HG03571 (cell line): ENCODE results near the gene IAPP.
"Not testable (repeated sequence)": the region's sequence is repeated elsewhere in the genome, so short reads cannot be mapped to it uniquely, and the experiment has no call there.

Source experiments
- ATAC-seq: cut with Tn5 transposase; IDR thresholded peaks from one replicate; pipeline ENCODE4 v1.9.1; 2021; ENCODE audit not compliant: unreplicated experiment

The IAPP gene

DNA sequence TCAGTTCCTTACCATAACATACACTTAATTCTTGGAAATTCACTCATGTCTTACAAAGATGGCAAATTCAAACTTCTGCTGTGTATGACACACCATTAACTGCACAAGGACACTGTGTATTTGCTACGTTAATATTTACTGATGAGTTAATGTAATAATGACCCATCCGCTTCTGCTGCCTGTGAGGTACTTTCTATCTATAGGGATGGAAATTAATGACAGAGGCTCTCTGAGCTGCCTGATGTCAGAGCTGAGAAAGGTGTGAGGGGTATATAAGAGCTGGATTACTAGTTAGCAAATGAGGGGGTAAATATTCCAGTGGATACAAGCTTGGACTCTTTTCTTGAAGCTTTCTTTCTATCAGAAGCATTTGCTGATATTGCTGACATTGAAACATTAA, at the start of gene IAPP:
TSS of gene IAPP (plus strand) at position 301 of the 400 bp plus-strand sequence. CDS start 450 bp downstream, outside the sequence.
- no peak for ATAC-seq

DNA sequence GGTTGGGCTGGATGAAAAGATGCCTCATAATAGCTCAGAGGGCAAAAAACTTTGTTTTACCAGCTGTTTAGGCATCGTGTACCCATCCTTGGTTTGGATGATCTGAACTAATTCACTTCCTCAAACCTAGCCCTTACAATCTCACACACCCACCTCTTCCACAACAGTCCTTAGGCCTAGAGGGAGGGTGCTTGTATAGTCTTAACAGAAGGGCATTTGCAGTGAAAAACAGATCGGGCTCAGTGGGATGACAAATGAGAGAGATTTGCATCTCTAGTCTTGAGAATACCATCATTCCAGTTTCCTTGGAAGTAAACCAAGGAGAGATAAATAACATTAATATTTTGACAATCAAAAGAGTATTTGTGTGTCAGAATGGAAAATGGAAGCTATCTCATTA, 49.0 kb upstream of the IAPP start:
- no peak for ATAC-seq

DNA sequence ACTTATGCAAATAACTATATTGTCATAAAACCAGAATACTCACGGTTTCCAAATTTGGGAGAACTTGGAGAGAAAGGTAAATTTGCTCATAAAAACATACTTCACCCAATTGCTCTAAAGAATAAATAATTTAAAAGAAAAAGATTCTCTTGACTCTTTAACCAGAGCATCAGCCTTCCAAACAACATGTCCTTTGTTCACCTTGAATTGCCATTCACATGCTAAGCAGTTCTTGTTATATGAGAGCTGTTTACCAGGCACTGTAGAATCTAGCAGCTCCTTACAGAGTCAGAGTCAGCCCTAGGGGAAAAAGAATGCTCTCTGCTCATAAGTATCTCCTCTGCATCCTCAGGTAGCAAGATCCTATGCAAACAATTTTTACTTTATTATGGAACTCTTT, 48.2 kb upstream of the IAPP start:
- ATAC-seq: no peak

DNA sequence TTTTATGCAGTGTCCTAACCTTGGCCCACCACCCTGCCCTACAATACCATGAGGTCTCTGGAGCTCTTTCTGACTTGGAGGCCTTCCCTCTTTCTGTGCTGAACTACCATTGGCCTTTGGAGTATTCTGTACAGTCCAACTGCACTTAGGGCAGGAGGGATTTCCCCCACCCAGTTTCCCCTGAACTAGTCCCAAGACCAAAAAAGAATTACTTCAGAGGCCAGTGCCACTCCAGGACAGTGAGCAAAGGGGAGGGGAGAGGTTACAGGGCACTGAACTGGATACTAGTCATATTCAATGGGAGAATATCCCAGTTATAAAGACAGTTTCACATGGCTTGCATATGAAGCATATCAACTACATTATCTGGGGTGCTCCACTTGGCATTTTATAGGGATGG, 44.1 kb upstream of the IAPP start:
- ATAC-seq: no peak

DNA sequence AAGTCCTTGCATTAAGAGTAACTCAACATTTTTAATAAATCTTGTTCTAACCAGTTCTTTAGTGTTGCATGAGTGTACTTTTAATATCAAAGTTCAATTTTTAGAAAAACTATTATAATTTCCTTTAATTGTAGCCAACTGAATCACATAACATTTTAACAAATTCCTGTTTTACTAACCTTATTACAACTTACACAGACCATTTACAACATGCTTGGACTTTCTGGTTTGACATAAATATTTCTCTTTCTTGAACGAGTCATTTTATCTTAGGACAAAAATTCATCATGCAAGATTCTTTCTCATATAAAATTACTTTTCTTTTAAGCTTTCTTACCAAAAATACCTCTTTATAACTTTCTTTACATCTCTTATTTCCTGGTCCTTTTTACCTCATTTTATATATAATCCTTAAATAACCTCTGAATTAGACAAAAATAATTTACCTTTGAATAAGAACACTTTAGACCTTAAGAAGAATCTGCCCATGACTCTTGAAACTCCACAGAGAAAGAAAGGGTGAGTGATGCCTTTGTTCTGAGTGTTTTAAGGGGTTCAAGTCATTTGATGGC, 41.9 kb upstream of the IAPP start:
- no peak for ATAC-seq

DNA sequence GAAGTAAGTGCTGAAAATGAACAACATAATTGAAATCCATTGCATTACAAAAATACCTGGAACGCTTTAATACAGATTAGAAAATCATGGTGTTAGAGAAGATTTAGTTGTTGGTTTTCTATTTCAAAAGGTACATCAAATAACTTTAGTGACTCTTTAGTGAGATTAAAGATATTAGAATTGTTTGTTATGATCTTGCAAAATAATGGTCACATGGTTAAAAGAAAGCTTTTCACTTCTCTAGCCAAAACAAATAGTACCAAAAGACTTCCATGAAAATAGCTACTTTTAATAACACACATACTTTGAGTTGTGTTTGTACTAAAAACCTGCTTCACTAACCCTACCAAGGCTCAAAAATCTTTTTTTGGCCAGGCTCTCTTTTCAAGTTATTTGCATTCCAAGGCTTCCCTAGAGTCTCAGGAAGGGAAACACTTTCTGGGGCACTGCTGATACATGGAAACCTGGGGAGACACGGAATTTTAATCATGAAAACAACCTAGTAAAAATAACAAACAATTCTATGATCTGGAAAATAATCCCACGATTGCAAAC, 37.9 kb upstream of the IAPP start, which contains the start of gene SLCO1A2:
TSS of gene SLCO1A2 (minus strand) at position 147 of the 555 bp plus-strand sequence. CDS start 270 bp downstream, outside the sequence.
- ATAC-seq: no peak

DNA sequence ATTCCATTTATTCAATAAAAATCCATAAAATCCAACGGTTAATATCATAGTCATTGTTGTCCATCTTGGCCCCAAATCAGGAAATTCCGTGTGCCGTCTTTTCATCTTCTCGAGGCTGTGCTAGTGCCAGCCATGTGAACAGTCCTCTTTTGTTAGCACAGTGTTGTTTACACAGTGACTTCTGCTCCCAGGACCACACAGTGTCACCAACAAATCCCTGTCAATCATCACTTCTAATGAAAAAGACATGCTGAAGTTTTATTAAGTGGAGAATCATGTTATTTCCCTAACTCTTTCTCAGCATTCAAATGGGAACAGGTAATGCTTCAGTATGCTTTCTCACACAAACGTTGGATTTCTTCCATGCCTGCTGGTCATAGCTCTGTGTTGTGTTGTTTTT, 36.0 kb upstream of the IAPP start:
- ATAC-seq: no peak

DNA sequence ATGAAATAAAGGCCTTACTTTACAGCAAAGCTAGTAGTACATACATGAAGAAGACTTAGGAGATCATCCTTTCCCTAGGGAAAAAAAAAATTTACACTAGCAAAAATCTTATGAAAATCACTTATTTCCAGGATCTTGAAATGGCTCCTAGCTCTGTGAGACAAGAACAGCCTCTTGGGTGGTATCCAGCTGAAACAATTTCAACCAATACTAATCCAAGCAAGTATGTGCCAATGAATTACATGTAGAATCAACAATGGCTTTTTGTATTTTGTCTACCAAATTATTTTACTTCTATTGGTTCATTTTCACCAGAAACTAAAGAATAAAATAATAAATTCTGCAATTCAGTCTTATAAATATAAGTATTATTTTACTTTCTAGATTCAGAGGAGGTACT, 35.2 kb upstream of the IAPP start:
- no peak for ATAC-seq

DNA sequence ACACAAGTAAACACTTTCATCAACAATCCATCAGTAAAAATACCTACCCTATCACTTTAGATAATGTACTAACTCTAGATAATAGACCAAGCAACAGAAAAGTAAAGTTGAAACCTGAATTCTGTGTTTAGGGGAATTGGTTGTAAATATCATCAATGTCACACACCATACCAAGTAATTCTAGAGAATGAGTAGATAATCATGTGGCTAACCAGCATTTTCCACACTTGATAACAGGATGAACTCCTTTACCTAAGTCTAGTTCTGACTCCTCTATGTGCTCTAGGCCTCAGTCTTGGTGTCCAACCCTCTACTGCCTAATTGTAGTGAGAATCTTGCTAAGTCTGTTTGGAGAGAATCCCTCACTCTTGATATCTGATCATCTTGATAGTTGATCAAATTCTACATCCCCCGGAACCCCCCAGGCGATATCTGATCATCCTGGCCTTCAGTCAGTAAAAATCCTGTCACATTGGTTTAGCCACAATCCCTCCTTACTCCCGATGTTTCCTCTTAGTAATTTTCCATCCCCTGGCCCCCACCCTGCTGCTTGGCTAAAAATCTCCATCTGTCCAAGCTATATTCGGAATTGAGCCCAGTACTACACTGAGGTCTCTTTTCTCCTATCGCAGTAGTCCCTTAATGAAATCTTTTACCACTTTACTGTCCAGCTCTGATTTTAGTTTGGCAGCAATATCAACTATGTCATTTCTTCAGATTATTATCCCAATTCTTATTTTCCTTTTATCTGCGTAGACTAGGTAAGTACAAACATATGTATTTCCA, 34.5 kb upstream of the IAPP start:
- ATAC-seq: no peak

DNA sequence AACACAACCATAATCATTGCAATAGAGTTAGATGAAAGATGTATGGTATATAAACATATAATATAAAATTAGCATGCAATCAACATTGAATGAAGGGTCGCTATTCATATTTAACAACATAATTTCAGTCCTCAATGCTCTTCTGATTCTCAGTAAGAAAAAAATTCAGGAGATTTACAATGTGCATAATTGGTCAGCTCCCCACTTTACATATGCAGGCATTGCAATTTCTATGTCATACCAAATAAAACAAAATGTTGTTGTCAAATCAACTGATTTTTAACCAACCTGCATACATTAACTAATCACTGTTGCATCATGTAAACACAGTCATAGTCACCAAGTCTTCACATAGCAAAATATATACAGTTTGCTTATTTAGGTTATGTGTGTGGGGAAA, 32.8 kb upstream of the IAPP start:
- ATAC-seq: no peak

DNA sequence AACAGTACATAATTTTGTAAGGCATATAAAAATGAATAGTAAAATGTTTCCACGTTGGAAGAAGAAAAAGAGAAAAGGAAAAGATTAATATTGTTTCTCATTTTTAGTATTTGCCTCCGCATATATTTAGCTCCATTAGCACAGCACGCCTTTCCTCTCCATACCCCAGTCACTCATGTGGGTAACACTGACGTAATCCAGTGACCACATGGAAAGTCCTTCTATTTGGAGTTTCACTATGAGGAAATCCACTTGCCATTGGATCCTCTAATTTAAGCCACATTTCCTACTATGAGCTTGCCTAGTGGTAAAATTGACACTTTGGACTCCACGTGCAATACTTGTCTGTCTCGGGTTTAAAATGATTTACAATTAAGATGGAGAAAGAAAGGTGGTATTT, 32.3 kb upstream of the IAPP start:
- no peak for ATAC-seq

DNA sequence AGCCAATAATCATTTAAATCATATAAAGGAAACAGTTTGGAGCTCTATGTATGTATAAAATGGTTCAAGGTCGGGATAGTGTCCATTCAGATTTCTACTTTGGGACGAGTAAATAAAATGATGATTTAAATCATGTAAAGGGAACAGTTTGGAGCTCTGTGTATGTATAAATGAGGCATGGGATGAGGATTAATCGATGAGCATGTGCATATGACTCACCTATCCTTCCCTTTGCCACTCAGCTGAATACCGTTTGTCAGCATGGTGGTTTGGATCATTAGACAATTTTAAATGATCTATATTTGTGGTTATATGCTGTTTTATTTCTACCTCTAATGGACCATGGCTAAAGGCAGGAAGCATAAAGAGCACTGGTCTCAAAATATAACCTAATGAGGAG, 30.9 kb upstream of the IAPP start:
- ATAC-seq: no peak

DNA sequence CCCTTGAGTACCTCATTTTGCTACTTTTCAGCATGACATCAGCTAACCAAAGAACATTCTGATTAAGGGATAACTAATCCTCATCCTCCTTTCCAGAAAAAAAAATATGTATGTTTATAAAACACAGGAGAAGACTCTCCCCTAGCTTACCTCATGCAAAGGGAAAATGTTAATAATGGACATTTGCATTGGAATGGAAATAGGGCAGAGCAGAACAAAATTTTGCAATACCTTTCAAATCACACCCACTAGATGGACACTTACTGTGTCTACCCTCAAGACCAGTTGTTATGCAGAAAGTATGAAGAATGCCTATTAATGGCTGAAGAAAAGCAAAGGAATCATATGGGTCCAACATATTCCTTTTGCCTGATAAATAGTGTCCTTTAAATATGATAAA, 29.1 kb upstream of the IAPP start:
- ATAC-seq: no peak

DNA sequence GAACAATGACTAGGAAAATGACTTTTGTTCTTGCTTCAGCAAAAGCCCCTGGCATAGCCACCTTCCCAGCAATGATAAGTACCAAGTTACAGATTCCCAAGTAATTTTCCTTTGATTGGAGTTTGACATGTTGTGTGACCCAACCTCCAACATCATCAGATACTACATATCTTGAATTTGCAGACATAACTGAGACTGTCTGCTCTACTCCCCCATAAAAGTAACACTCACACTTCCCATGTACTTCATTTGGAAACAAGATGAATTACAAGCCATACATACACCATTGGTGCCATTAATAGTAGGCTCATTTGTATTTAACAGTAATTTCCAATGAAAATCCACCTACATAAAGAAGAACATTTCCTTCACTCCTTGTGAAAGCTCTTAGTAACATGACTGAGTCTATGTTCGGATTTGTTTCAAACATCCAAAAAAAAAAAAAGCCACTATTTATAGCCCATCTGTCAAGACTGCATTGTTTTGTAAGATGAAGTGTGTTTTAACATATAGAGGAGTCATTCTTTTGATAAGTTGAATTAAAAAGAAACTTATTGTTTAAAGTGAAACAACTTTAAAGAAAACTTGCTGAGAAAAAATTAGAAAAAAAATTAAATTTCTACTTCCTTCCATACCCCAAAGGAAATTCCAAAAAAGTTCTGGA, 26.0 kb upstream of the IAPP start:
- no peak for ATAC-seq

DNA sequence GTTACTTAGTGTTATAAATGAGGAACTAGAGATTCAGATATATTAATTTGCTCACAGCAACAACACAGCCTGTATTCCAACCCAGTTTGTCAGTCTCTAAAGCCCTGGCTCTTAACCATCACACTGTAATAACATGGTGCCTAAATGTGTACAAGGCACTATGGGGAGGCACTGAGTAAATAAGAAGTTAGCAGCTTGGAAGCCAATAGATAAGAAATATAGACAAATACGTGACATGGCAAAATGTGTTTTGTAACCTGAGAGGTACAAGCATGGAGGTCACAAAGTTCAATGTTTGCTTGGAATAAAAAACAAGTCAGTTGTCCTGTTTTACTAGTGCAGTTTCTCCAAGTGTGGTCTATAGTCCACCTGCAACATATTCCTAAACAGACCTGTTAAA, 21.7 kb upstream of the IAPP start:
- ATAC-seq: no peak

DNA sequence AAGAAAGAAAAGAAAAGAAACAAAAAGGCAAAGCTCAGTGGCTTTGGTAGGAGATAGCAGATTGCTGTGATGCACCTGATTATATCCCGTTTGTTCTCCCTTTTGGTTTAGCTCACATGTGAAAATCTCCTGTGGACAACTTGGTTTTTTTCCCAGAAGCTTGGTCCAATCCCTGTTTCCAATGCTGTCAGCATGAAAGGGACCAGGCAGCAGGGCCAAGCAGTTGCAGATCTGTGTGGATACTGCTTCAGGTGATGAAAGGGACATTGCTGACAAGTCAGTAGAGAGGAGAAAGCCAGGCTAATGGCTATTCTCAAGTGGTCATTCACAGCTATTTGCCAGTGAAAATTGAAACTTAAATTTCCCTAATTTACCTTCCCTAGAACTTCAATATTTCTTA, 19.2 kb upstream of the IAPP start:
- no peak for ATAC-seq

DNA sequence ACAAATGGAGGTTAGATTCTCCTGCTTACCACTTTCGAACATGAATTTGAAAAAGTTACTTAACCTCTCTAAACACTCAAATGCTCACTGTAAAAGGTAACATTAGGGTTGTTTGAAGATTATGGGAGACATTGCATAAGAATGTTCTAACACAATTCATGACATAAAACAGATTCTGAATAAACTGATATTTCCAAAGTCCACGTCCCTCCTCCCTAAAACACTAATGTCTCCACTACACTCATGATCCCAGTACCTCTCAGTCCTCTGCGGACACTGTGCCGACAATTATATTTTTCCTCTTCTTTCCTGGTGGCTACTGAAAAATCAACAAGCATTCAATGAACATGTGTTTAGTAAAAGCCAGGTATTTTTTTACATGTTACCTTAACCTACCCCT, 18.8 kb upstream of the IAPP start:
- ATAC-seq: no peak

DNA sequence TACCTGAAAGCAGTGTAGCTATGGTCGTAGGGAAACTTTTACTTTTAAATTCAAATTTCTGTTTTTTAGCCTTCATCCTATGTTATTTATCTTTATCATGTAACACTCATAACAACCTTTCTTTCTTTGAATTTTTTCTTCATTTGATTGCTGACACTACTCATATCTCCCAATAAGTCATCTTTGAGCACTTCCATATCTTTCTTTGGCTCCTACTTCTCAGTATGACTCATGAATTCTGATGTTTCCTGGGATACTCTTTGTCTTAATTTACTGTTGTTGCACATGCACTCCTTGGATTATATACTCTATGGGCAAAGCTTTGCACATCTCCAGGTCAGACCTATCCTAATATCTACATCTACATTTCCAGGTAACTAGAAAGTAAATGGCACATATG, 18.1 kb upstream of the IAPP start:
- ATAC-seq: no peak

DNA sequence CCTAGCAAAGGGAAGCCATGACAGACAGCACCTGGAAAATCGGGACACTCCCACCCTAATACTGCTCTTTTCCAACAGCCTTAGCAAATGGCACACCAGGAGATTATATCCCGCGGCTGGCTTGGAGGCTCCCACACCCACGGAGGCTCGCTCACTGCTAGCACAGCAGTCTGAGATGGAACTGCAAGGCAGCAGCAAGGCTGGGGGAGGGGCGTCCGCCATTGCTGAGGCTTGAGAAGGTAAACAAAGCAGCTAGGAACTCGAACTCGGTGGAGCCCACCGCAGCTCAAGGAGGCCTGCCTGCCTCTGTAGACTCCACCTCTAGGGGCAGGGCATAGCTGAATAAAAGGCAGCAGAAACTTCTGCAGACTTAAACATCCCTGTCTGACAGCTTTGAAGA, 12.1 kb upstream of the IAPP start:
- ATAC-seq: not testable (repeated sequence)

DNA sequence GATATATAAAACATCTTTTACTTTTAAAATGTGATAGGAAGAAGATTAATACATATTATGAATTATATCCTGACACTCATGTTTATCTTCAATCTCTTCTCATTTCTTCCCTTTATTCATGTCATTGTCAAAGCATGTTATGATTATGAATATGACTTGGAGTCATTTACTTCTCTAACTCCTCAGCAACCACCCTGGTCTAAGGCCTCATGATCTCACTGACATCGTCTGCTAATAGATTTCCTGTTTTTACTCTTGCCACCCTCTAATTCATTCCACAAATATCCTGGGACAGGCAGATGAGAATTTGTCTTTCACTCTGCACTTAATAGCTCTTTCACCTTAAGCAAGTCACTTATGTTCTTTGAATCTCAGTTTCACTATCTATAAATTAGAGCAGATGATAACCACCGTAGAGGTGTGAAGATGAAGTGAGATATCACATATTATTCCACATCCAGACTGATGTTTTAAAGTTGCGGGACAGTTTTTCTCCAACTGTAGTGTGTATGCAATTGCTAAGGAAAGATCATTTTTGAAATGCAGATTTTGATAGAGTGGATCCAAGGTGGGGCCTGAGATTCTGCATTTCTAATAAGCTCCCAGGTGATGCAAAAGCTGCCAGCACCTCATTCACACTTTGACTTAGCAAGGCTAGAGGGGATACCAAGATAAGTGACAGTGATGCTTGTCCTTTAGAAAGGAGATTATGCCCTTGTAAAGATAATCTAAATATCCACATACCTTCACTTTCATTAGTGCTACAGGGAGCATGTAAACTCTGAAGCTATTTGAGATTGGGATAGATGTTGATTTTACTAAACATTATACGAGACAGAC, 3.3 kb upstream of the IAPP start:
- no peak for ATAC-seq

DNA sequence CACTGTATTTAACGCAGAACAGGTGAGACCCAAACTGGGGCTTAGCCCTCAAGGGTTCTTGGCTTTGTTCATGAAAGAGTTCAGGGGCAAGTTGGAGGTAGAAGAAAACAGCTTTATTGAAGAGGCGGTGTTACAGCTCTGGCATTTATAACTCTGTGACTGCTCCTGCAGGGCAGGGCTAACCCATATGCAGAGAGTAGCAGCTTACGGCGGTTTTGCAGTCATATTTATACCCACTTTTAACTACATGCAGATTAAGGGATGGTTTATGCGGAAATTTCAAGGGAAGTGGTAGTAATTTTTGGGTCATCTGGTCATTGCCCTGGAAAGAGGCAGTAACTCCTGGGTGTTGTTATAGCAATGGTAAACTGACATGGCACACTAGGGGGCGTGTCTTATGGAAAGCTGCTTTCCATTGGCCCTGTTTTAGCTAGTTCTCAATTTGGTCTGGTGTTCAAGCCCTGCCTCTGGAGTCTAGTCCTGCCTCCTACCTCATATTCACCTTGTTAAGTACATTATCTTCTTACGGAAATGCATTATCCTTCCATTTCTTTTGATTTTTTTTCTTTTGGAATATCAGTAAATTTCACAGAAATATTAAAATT, 1.8 kb upstream of the IAPP start:
- ATAC-seq: no peak
